H1 (cell line): ENCODE results near the gene NLK. TPM values are rescaled to one million over a fixed set of nuclear protein-coding genes. Genes with fewer than 3 reads are reported as not detected.

Source experiments
- BCL11A ChIP-seq, 2 experiments: IDR thresholded peaks; one replicate each; pipeline ENCODE4 v1.6.1; 2011; ENCODE audit warnings: low read depth in 2 of 2, low read length in 2 of 2, mild to moderate bottlenecking in 2 of 2
- BRCA1 ChIP-seq: IDR thresholded peaks from 2 replicates; pipeline ENCODE4 v1.6.1; 2012; ENCODE audit warnings: low read depth, low read length, improper control_type of control experiment
- CBX8 ChIP-seq: fragments of 300-800, 300-1000 bp; sonication (generic); IDR thresholded peaks from 2 replicates; pipeline ENCODE4 v1.7.1; 2016; ENCODE audit warnings: low read depth, low read length, borderline replicate concordance
- GTF2F1 ChIP-seq: IDR thresholded peaks from 2 replicates; pipeline ENCODE4 v1.6.1; 2012; ENCODE audit warnings: low read depth, low read length, improper control_type of control experiment, borderline replicate concordance
- HDAC6 ChIP-seq: IDR thresholded peaks from one replicate; pipeline ENCODE4 v1.7.1; 2012; ENCODE audit warnings: low read depth, mild to moderate bottlenecking, inconsistent platforms, low read length, moderate library complexity
- MAX ChIP-seq: IDR thresholded peaks from 2 replicates; pipeline ENCODE4 v1.6.1; 2012; ENCODE audit warnings: inconsistent platforms
- NANOG ChIP-seq: IDR thresholded peaks from 2 replicates; pipeline ENCODE4 v1.6.1; 2011; ENCODE audit warnings: low read length, low read depth, mild to moderate bottlenecking, inconsistent platforms; ENCODE audit not compliant: insufficient read depth, poor library complexity, severe bottlenecking
- NRF1 ChIP-seq: IDR thresholded peaks from 2 replicates; pipeline ENCODE4 v1.6.1; 2011; ENCODE audit warnings: mild to moderate bottlenecking, low read depth, low read length, improper control_type of control experiment
- POU5F1 ChIP-seq: IDR thresholded peaks from 2 replicates; pipeline ENCODE4 v1.6.1; 2011; ENCODE audit warnings: low read depth, mild to moderate bottlenecking, low read length, moderate library complexity
- RAD21 ChIP-seq, 2 experiments: IDR thresholded peaks in 1 of 2; conservative IDR thresholded peaks in 1 of 2; 2 replicates each; pipeline ENCODE4 v1.6.1; 2011; ENCODE audit warnings: low read depth in 2 of 2, low read length in 2 of 2, improper control_type of control experiment in 1 of 2, inconsistent platforms in 1 of 2, mild to moderate bottlenecking in 1 of 2, moderate library complexity in 1 of 2
- RXRA ChIP-seq: IDR thresholded peaks from 2 replicates; pipeline ENCODE4 v1.6.1; 2011; ENCODE audit warnings: low read depth, mild to moderate bottlenecking, low read length, moderate library complexity; ENCODE audit not compliant: insufficient read depth
- SAP30 ChIP-seq: fragments of 300-600 bp; sonication (generic); IDR thresholded peaks from 2 replicates; pipeline ENCODE4 v1.7.1; 2012; ENCODE audit warnings: low read length, moderate library complexity, mild to moderate bottlenecking, inconsistent platforms; ENCODE audit not compliant: insufficient read depth, insufficient replicate concordance
- SIX5 ChIP-seq: IDR thresholded peaks from 2 replicates; pipeline ENCODE4 v1.6.1; 2011; ENCODE audit warnings: mild to moderate bottlenecking, low read depth, low read length
- SP1 ChIP-seq: IDR thresholded peaks from 2 replicates; pipeline ENCODE4 v1.6.1; 2011; ENCODE audit warnings: low read depth, low read length
- TCF12 ChIP-seq: IDR thresholded peaks from 2 replicates; pipeline ENCODE4 v1.6.1; 2011; ENCODE audit warnings: low read depth, mild to moderate bottlenecking, low read length
- USF2 ChIP-seq: IDR thresholded peaks from 2 replicates; pipeline ENCODE4 v1.6.1; 2011; ENCODE audit warnings: low read length, improper control_type of control experiment
- polyA plus RNA-seq, 7 experiments: library from polyadenylated mRNA; depleted of rRNA in 3 of 7; stranded (reverse) in 5 of 7; unstranded in 2 of 7; fragments of >200 nt in 5 of 7; fragments of 200-250 nt in 2 of 7; gene quantifications; 1 replicate in 5 of 7; 2 replicates in 1 of 7; 4 replicates in 1 of 7; pipeline versions ENCODE4 v1.2.1 to v1.2.3, GENCODE V29; 2011 to 2013; ENCODE audit warnings: missing spikeins in 2 of 7, mixed read lengths in 2 of 7
- total RNA-seq: library from RNA; stranded (reverse); fragmentation: NEBNext Ultra II Directional; extraction: Animal tissue kit (Norgen Biotek cat#: 25700); gene quantifications from 2 replicates; pipeline ENCODE4 v1.2.1, GENCODE V29; 2021
- TF ChIP-seq, protein P1 (sequence below), 3 experiments: IDR thresholded peaks; 1 replicate in 2 of 3; 2 replicates in 1 of 3; pipeline versions ENCODE4 v1.5.1 to v1.6.1; 2011; ENCODE audit warnings: low read length in 3 of 3, mild to moderate bottlenecking in 3 of 3, inconsistent platforms in 2 of 3, low read depth in 1 of 3, moderate library complexity in 1 of 3; ENCODE audit not compliant: insufficient read depth in 1 of 3; ENCODE audit errors: control extremely low read depth in 1 of 3

NLK gene
- total and polyA plus RNA-seq, 2 of the 8 experiments (the other 6 are each of a cell fraction or from before 2014, with no cell fraction given), result 30.8 to 49.9 TPM

DNA sequence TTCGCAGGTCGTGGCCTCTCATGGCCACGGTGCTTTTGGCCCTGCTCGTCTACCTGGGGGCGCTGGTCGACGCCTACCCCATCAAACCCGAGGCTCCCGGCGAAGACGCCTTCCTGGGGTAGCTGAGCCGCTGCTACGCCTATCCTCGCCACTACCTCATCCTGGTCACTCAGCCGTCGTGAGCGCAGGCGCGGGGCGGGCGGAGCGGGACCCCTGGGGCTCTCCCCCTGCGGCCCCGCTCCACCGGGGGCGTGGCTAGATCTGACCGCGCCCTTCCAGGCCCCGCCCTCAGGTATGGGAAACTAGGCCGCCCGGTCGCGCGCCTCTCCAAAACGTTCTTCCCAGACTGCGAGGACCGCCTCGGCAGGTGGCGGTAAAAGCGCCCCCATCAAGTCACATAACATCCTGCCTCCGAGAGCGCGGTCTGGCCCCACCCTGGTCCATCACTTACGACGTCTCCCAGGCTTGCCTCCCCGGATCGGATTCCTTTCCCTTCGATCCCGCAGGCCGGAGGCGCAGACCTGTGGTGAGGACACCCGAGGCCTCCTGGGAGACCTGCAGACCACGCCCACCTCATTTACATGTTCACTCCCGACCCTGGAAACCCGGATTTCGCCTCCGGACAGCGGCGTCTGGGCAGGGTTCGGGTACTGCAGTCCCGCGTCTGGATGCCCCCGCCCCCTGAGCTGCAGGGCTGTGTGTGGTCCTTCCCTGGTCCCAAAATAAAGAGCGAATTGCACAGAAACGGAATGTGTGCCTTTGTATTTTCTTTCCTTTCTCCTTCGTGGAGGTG is 185.0 kb downstream of the NLK start (continued):
- peak; percentile 64 for TF ChIP-seq NRF1
- TF ChIP-seq SP1, result peak; percentile 32; the same call in 1 of the 2 replicates
- 0 out of 2 replicates have a peak, but pooled peaks have one; percentile 13 for TF ChIP-seq GTF2F1
- TF ChIP-seq USF2, result no peak
- no peak for TF ChIP-seq TCF12
- TF ChIP-seq, protein P1, sequence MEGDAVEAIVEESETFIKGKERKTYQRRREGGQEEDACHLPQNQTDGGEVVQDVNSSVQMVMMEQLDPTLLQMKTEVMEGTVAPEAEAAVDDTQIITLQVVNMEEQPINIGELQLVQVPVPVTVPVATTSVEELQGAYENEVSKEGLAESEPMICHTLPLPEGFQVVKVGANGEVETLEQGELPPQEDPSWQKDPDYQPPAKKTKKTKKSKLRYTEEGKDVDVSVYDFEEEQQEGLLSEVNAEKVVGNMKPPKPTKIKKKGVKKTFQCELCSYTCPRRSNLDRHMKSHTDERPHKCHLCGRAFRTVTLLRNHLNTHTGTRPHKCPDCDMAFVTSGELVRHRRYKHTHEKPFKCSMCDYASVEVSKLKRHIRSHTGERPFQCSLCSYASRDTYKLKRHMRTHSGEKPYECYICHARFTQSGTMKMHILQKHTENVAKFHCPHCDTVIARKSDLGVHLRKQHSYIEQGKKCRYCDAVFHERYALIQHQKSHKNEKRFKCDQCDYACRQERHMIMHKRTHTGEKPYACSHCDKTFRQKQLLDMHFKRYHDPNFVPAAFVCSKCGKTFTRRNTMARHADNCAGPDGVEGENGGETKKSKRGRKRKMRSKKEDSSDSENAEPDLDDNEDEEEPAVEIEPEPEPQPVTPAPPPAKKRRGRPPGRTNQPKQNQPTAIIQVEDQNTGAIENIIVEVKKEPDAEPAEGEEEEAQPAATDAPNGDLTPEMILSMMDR (IDR thresholded peaks at IDR 0.05; ENCODE audit: control extremely low read depth in 1 of 3, insufficient read depth in 1 of 3, low read depth in 1 of 3, low read length in 3 of 3), result peak in 2 of 3 experiments; percentile 3 to 33; a peak in 3 of 4 replicates
- no peak for TF ChIP-seq RXRA
- TF ChIP-seq MAX, result peak; percentile 26; the same call in 1 of the 2 replicates
- no peak for TF ChIP-seq BRCA1
- no peak for TF ChIP-seq NANOG
- peak; percentile 11 to 18; a peak in 1 of 4 replicates for TF ChIP-seq RAD21 (IDR thresholded peaks at IDR 0.05 in 1 of 2, conservative IDR thresholded peaks at IDR 0.05 in 1 of 2; ENCODE audit: low read depth in 2 of 2, low read length in 2 of 2)
- TF ChIP-seq HDAC6, result no peak
- no peak for TF ChIP-seq CBX8
- TF ChIP-seq POU5F1, result no peak
- TF ChIP-seq BCL11A (IDR thresholded peaks at IDR 0.05; ENCODE audit: low read depth in 2 of 2, low read length in 2 of 2), result no peak
- TF ChIP-seq SIX5, result no peak
- no peak for TF ChIP-seq SAP30
